GM10266 (cell line): ENCODE measurements around the gene CDKL4.

Experiments
- DNase-seq: peaks from one replicate; pipeline ENCODE4 v3.0.0; 2012; ENCODE audit errors: extremely low spot score
- TF ChIP-seq, protein P1 (sequence below): IDR thresholded peaks from 2 replicates; pipeline ENCODE4 v1.5.1; 2012; ENCODE audit warnings: mild to moderate bottlenecking, low read depth; ENCODE audit not compliant: control insufficient read depth, insufficient read depth; ENCODE audit errors: missing control alignments

The CDKL4 gene

DNA sequence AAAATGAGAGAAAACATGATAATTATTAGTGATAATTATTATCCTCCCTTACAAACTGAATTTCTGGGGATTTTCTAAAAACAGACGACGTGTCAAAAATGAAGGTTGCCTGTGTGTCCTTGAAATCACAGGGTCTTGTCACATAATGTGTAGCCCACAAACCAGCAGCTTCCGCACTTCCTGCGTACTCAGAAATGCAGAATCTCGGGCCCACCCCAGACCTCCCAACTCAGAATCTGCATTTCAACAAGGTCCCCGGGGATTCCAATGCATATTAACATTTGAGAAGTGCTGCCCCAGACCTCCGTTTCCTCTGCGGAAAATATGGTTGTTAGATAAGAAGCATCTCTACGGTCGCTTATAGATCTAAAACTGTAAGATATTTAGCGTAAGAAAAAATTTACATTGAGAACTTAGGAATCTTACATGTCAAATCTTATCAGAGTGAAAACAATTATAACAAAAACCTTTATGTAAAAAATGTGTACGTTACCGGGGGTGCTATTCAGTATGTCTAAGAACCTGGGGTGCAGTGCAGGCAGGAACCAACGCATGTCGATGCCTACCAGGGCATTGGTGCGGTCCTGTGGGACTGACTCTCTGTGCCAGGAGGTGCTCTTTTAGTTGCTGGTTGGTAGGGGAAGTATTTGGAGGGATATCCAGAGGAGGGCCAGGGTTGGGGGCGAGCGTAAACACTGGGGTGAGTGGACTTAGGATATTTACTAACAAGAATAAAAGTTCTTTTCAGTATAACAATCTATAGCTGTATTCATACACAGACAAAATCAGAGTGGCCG, 15.2 kb downstream of the CDKL4 start:
- TF ChIP-seq, protein P1, sequence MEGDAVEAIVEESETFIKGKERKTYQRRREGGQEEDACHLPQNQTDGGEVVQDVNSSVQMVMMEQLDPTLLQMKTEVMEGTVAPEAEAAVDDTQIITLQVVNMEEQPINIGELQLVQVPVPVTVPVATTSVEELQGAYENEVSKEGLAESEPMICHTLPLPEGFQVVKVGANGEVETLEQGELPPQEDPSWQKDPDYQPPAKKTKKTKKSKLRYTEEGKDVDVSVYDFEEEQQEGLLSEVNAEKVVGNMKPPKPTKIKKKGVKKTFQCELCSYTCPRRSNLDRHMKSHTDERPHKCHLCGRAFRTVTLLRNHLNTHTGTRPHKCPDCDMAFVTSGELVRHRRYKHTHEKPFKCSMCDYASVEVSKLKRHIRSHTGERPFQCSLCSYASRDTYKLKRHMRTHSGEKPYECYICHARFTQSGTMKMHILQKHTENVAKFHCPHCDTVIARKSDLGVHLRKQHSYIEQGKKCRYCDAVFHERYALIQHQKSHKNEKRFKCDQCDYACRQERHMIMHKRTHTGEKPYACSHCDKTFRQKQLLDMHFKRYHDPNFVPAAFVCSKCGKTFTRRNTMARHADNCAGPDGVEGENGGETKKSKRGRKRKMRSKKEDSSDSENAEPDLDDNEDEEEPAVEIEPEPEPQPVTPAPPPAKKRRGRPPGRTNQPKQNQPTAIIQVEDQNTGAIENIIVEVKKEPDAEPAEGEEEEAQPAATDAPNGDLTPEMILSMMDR: no peak
- DNase-seq: no peak

DNA sequence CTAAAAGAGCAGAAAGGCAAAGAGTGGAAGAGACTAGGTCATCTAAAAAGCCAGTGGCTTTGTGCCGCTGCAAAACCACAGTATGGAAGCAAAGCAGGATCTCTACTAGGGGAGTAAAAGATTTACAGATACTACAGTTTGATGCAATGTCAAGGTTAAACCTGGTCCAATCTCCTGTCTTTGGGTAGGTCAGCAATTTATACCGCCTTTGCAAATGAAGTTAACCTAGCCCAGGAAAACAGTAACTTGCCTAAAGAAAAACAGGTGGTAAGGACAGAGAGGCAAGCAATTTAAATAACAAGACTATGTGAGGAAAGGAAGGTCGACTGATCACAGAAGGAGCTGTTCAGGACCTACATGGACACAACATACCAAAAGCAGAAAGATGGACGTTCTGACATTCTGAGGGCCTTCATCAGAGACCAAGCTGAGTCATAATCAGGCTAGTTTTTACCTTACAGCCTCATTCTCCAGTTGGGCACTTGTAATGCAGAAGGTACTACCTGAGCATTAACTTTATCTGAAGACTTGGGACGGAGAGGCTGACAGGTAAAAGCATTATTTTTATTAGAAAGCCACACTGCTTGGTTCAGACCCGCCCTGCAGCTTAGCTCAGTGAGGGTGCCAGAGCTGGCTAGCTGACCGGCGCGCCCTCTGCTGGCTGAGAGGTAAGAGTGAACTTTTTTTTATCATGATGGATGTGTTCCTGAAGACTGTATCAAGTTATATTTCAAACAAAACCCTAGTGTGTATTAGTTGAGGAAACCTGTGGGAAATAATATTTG, 15.9 kb downstream of the CDKL4 start:
- TF ChIP-seq, protein P1: peak; percentile 86
- peak; percentile 72 for DNase-seq

DNA sequence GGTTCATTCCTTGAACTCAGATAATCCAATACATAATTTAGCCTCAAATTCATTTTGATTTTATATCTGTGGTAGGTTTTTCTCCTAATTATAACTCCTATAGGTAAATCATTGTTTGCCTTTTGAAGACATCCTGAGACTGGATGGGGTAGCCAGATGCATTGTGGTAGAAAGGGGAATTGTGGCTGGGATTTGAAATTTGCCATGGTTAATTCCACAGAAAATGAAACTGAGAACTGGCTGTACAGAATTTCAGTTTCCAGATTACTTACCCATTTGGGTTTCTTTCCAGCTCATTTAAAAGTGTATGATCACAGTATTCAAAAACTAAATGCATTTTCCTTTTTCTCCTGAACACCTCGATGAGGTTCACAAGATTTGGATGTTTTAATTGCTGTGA, 18.2 kb downstream of the CDKL4 start:
- TF ChIP-seq, protein P1: no peak
- DNase-seq: no peak

DNA sequence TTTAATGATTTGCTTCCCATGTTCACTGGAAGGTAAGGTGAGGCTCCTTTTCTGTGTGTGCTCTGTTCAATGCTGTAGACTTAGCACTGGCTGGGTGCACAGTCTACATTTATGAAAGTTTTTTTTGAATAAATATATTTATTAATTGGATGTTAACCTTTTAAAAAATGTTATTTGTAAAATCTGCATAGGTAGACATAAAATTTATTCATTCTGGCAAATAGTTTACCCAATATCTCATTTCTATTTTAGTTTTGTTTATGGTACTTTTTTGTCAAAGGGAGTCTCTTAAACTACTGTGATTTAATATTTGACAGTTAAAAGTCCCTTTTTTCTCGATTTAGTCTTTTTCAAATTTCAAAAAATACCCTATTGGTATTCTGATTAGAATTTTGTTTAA, 19.9 kb downstream of the CDKL4 start:
- TF ChIP-seq, protein P1: no peak
- no peak for DNase-seq

DNA sequence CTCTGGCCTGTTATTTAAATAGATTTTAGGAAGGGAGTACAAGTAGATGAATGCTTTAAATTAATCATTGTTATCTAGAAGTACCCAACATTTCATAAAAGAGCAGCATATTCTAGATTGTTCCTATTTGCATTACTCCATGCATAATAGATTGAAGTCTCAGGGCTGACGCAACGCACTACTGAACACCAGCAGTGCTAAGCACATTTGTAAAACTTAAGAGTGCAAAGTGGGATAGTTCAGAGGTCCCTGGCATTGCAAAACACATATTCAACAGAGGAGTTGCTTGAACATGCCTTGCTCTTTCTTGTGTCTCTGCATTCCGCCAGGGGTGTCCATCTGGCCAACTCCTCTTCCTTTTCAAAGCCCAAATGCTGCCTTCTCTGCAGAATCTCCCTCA, 22.3 kb downstream of the CDKL4 start:
- DNase-seq: no peak
- TF ChIP-seq, protein P1: no peak

DNA sequence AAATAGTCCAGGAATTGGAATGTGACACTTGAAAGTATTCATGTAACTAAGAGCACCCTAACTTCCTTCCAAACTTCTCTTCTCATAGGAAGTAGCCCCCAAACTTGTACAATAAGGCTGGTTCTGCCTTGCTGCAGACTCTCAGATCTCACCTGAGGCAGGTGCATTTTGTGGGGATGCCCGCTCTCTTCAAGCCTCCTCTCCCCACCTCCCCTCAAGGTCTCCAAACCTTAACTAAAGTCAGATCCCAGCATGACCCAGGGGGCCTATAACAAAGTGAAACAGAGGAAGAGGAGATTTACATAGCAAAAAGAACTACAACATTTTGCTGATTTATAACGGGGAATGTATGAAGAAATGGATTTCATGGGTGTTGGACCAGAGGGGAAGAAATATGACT, 23.6 kb downstream of the CDKL4 start:
- DNase-seq: no peak
- TF ChIP-seq, protein P1: no peak

DNA sequence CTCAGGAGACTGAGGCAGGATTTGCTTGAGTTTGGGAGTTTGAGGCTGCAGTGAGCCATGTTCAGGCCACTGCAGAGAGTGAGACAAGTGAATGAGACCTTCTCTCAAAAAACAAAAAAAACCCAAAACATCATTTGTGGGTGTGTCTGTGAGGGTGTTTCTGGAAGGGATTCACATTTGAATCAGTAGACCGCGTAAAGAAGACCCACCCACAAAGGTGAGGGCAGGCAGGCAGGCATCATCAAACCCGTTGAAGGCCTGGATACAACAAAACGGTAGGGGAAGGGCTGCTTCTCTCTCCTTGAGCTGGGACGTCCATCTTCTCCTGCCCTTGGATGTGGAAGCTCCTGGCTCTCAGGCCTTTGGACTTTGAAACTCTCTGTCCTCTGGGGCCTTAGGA, 25.4 kb downstream of the CDKL4 start:
- TF ChIP-seq, protein P1: no peak
- no peak for DNase-seq
